Activated naive CD4-positive, alpha-beta T cell treated with anti-CD3 and anti-CD28 coated beads, Interleukin-2, amount 50 U/mL, for 16 hours (primary cell): ENCODE measurements around the gene RAB11A.

Experiments
- DNase-seq: peaks from one replicate; pipeline ENCODE4 v3.0.0-alpha.2; 2020

RAB11A gene

DNA sequence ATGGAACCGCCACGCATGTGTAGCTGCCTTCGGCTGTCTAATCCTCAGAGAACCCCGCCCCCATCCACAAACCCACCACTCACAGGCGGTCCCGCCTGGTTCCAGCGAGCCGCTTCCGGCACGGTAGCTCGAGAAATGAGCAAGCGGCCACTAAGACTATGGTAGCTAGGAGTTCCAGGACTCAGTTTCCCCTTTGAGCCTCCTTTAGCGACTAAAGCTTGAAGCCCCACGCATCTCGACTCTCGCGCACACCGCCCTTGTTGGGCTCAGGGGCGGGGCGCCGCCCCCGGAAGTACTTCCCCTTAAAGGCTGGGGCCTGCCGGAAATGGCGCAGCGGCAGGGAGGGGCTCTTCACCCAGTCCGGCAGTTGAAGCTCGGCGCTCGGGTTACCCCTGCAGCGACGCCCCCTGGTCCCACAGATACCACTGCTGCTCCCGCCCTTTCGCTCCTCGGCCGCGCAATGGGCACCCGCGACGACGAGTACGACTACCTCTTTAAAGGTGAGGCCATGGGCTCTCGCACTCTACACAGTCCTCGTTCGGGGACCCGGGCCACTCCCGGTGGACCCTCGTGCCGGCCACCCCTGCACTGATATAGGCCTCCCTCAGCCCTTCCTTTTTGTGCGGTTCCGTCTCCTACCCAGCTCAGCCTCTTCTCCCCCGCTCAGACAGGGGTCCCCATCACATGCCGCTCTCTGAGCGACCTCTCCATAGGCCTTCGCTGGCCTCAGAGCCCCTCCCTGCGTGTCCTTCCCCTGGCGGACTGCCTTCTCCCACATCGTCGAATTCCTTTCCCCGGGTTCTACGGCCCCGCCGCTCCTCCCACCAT, at the start of gene RAB11A:
RAB11A (plus strand) TSS at position 366 of the 828 bp plus-strand sequence; CDS start at position 461, 95 bp downstream.
- DNase-seq, result peak; percentile 96

DNA sequence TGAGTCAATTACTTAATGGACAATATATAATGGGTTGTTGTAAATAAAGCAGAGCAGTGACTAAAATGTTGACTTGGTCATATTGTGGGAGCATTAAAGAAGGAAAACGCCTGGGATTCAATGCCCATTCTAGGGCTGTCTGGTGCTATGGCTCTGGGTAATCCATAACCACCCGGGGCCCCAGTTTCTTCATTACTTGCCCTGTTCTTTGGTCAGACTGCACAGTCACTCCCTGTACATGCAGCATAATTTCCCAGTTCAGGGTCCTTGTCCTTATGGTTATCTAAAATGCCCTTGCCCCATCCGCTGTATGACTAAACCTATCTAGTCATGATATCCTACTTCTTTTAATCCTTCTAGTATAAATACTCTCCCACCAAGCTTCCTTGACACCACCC, 49.7 kb upstream of the RAB11A start:
- DNase-seq, result no peak

DNA sequence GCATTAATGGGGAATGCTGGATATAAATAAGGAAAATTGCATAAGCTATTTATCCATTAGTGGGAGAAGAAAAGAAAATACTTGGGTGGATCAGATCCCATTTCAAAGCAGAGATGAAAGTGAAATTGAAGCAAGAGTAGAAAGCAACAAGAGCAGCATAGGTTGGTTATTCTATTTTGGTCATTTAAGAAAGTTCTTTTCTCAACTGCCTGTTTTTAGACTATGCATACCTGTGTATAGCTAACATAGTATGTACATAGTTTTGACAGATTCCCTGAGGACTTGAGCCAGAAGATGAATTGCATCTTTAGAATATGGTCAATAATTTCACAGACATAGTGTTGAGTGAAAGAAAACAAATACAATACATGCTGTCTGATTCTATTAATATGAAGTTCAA, 48.2 kb upstream of the RAB11A start:
- no peak for DNase-seq

DNA sequence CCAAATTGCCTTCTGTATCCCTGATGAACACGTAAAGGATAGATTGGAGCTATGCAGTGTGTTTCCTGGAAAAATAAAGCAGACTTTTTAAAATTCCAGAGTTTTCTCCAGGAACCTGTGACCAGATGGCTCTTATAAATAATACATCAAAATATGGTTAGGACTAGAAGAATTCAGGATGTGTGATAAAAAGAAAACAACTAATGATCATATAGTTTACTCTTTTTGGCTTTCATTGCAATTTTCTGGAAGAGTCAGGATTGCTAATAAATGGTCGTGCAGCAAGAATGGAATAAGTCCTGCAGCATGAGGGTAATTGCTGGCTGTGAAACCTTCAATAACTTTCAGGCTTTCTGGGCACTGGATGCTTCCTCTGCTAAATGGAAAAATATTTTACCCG, 47.0 kb upstream of the RAB11A start:
- DNase-seq, result no peak

DNA sequence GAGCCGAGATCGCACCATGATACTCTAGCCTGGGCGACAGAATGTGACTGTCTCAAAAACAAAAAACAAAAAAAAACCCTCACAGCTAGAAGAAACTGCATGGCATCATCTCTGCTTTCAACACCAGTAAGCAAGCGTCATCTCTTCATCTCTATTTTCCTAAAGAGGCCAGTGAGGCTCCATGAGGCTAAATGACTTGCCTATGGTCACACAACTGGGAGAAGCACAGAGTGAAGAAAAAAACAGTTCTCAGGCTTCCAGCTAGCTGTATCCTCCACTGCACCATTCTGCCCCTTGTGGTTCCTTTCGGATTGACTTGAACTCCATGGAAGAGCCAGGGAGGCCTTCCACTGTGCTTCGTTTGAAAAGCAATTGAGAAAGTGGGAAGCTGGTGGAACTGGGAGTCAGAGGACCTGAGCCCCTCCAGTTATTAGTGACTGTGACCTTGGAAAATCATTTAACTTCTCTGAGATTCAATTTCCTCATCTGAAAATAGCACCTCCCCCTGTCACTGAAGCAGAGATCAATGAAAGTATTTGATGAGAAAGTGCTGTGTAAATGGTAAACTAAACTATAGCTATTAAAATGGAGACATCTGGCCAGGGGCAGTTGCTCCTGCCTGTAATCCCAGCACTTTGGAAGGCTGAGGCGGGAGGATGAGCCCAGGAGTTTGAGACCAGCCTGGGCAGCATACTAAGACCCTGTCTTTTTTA, 45.1 kb upstream of the RAB11A start:
- DNase-seq, result no peak

DNA sequence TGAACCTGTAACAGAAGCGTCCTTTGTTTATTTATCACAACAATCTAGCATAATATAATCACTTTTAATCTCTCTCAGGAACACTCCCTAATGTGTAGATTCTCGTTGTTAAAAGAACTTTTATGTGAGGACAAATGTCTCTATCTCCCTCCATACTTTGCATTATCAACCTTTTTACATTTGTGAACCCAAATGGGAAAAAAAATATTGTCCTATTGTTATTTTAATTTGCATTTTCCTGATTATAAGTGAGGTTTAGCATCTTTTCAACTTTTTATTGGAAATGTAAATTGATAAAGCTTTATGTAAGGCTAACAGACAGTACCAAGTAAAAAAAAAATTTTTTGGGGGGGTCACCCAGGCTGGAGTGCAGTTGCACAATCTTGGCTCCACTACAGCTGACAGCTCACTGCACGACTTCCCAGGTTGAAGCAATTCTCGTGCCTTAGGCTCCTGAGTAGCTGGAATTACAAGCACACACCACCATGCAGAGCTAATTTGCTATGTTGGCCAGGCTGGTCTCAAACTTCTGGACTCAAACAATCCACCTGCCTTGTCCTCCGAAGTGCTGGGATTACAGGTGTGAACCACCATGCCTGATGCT, 44.2 kb upstream of the RAB11A start:
- DNase-seq, result no peak

DNA sequence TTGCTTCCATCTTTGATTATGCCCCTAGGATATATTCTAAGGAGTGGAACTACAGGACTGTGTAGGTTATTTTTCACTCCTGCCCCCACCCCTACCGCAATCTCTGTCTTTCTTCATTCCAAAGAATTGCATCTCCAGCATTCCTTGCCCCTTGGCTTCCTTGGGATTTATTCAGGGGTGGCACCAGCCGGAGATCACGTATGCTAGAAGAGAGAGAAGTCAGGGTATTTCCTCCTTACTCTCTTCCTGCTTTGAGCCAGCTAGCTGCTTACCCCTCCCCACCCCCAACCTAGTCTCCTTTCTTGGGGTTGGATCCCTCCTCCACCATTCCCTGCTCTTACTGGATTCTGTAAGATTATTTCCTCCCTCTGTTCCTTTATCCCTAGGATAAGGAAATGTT, 42.2 kb upstream of the RAB11A start:
- DNase-seq, result no peak

DNA sequence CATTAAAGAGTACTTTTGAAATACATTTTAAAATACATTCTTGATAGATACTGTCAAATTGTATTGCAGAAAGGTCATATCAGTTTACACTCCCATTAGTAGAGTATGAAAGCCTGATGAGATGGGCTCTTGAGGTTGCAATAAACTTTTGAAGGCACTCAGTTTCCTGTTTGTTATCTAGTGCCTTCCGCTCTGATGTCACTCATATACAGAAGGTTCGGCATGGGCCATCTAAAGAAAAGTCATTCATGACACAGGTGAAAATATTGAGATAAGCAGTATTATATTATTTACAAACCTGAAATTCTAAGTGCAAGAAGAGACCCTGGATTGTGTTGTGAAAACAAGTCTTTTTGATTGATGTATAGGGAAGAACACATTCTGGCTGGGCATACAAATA, 40.7 kb upstream of the RAB11A start:
- DNase-seq, result no peak

DNA sequence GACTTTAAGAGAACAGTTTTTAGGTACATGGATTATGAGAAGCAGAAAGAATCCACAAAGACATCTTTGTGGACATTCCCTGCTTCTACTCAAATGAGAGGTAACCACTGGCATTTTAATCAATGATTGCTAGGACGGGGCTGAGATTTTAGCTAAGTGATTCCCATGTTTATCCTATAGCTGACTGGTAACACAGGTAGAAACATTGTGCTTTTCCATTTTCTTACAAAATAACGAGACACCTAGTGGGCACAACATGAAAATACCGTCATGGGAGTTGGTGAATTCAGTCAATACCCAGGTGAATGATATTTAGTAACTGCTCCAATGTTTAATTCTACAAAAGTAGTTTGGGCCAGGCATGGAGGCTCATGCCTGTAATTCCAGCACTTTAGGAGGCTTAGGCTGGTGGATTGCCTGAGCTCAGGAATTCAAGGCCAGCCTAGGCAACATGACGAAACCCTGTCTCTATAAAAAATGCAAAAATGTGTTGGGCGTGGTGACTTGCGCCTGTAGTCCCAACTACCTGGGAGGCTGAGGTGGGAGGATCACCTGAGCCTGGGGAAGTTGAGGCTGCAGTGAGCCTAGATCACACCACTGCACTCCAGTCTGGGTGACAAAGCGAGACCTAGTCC, 40.0 kb upstream of the RAB11A start:
- no peak for DNase-seq

DNA sequence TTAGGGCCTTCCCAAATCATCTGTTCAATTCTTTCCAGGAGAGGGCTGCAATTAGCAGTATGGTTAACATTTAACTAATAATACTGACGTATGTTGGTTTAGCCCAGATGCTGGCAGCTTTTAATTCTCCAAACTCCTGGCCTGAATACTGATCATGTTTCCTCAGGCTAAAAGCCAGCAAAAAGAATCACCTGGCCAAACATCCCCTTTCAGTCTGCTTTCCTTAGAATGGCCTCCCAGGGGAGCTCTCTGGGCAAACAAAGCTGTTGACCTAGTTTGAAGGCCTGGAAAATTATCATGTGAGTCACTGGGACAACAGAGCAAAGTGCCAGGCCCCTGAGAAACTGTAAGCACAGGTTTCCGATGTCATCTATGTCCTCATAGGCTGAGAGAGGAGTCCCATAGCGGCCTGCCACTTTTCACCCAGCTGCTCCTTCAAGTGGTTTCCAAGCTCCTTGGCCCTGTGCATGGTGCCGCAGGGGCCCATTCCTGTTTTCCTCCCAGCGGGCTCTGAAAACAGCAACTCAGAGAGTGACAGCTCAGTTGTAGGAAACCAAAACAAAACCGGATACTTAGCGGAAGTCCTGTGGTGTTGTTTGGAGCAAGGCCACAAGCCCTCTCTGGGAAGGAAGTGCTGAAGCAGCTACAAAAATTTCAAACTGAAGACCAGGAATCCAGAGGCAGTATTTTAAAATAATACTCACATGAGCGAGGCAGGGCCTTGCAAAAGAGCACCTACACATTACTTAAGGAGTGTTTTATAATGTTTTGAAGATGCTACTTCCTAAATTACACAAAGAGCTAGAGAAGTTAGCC, 36.5 kb upstream of the RAB11A start:
- peak; percentile 26 for DNase-seq

DNA sequence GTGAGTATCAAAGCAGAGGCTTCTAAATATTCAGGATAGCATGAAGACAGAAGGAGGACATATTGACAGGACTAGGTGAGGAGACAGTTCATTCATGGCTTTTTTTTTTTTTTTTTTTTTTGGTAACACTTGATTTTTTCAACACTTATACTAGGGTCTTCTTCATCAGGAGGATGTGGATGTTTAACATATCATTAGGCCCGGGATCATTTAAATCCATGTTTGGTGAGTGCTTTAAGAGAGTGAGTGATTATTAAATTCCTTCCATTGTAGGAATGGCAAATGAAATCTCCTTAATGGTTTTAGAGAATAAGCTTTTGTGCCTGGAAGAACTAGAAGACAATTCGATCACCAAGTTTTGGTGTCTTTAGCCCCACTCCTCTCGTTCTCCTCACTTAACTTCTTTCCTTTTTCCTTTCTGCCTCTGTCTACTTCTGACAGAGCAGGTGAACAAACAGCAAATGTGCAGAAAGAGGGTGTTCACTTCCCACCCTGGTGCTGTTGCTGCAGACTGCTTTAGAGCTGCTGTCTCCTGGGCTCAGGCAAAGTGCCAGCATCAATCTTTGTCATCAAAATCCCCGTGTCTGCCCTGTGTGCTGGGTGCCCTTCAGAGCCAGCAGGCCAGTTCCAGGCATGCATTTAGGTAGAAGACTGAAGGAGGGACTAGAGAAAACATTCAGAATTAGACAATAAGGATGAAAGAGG, 35.6 kb upstream of the RAB11A start:
- peak; percentile 30 for DNase-seq

DNA sequence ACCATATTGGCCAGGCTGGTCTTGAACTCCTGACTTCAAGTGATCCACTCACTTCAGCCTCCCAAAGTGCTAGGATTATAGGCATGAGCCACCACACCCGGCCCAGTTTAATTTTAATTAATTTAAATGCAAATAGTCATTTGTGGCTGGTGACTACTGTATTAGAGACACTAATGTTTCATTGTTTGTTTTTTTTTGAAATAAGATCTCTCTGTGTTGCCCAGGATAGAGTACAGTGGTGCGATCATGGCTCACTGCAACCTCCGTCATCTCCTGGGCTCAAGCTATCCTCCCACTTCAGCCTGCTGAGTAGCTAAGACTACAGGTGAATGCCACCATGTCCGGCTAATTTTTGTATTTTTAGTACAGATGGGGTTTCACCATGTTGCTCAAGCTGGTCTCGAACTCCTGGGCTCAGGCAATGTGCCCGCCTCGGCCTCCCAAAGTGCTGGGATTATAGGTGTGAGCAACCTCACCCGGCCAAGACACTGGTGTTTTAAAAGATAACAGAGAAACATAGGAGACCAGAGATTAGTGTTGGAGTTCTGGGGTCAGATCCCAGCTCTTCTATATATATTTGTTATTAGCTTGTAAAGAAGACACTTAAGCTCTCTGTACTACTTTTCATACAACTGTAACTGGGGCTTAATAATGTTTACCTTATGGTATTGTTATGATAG, 34.5 kb upstream of the RAB11A start:
- DNase-seq, result no peak

DNA sequence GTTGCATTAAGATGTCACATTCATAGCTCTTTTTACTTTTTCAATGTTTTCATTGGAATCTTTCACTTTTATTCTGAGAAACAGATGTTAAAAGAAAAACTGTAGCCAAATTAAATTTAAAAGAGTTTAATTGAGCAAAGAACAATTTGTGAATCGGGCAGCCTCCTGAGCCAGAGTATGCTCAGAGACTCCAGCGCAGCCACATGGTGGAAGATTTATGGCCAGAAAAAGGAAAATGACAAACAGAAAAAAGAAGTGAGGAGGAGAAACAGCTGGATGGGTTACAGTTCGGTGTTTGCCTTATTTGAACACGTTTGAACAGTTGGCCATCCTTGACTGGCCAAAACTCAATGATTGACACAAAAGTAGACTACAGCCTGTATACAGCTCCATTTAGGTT, 33.8 kb upstream of the RAB11A start:
- DNase-seq, result no peak

DNA sequence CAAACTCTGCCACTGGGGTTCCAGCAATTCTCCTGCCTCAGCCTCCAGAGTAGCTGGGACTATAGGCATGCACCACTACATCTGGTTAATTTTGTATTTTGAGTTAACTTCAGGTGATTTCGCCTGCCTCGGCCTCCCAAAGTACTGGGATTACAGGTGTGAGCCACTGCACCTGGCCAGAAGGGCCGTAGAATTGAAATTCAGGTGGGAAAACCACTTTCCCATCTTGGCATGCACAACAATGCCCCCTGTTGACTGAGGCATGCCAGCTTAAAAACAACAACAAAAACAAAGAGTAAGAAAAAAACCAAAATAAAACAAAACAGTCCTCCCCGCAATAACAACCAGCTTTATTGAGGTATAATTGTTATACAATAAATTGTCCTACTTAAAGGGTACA, 32.6 kb upstream of the RAB11A start:
- no peak for DNase-seq

DNA sequence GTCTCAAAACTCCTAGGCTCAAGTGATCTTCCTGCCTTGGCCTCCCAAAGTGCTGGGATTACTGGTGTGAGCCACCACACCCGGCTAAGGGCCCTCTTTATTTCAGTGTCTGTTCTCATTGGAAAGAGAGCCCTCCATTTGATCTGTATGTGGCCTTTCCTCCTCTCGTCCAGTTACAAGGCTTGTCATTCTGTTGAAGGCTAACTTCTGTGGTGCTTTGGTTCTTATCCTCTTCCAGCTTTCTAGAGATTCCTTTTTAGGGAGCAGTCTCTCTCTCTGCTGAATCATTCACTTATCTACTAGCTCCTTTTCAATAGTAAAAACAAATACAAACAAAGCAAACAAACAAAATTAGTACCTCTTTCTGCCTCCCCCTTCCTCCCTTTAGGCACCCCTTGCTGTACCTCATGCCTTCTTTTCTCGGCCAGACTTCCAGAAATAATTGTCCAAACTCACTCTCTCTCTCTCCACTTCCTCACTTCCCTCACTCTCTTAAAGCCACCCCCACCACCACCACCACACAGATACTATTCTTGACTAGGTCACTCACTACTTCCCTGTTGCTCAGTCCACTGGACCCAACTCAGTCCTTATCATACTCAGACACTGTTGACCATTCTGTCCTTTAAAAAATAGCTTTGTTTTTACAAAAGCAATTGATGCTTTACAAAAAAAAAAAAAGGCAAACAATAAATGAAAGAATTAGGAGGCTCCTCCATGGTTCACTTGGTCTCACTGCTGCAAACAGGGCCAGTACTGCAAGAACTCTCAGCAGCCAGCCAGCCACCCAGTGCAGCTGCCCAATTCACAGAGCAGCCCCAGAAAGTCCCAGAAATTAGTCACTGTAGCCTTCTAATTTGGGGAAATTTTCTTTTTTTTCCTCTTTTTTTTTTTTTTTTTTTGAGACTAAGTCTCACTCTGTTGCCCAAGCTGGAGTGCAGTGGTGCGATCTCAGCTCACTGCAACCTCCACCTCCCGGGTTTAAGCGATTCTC, 31.7 kb upstream of the RAB11A start:
- DNase-seq, result no peak

DNA sequence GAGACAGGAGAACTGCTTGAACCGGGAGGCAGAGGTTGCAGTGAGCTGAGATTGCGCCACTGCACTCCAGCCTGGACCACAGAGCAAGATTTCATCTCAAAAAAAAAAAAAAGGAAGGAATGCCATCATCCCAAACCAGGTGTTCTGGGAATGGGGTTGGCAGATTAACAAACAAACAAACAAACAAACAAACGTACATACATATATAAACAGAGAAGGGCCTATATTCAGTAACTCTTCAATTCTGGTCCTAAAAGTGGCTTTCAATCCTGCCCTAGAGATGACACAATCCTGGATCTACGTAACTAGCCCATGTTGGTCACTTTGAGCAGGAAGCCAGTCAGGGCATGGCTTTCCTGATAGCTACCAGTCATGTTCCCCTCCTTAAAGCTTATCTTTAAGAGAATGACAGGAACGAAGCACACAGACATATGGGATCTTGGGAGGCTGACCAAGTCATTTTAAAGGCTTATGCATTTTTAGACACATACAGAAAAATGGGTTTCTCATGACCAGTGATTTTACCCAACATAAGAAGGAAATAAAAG, 29.9 kb upstream of the RAB11A start:
- DNase-seq, result no peak

DNA sequence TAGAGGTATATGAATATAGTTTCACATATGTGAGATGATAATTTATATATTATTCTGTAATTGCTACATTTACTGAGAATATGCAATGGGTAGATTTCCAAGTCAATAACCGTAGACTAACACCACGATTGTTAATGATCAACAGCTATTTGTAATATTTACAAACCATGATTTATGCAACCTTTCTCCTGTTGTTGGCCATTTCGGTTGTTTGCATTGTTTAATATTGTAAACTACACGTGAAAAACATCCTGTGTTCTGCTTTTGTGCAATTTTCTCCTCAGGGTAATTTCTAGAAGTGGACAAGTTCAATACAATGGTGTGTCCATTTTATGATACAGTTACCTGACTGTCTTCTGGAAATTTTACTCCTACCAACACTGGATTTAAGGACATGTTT, 29.3 kb upstream of the RAB11A start:
- no peak for DNase-seq

DNA sequence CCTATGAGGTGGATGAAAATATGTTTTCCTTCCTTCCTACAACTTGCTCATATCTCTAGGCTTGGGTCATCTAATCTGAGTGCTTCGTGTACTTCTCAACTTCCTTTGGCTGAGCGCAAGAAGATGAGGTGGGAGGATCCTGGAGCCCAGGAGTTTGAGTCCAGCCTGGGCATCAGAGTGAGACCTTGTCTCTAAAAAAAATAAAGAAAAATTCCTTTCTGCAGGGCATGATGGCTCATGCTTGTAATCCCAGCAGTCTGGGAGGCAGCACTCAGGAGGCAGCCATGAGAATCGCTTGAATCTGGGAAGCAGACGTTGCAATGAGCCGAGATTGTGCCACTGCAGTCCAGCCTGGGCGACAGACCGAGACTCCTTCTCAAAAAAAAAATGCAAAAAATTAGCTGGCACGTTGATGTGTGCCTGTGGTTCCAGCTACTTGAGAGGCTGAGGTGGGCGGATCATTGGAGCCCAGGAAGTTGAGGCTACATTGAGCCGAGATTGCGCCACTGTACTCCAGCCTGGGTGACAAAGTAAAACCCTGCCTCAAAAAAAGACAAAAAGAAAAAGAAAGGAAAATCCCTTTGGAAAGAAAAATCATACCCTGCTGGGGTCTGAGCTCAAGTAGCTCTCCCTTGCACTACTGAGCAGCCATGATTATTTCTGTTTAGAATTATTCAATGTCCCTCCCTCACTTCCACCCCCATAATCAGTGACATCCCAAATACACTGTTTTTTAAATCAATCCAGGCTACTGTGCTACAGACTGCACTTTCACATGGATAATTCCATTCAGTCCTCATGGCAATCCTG, 28.0 kb upstream of the RAB11A start:
- DNase-seq, result no peak
